ENCODE data around the gene SIAE.

Gene SIAE

DNA sequence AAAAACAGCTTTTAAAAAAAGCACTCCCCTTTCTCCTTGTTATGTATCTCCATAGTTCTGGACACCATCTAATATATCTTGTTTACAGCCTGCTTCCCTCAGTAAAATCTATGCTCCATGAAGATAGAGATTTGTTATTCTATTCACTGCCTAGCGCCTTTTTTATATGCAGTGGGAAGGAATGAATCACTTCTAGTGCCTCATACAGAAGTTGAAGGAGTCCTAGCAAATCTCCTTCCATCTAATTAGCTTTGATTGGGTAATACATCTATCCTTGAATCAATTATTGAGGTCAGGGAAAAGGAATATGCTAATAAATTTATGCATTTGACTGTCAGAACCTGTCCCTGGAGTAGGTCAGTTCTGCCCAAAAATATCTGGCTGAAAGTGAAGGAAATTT is 26.0 kb upstream of the SIAE start:
- Histone ChIP-seq H3K4me3 (ENCODE audit: low read length) (no peak overlapping the region), H3K9me3 (ENCODE audit: control insufficient read depth, low read length) (peaks cover 13% of the 10 kb centered on the region), H3K9ac (ENCODE audit: low read length) (no peak overlapping the region), H3K4me1 (ENCODE audit: control insufficient read depth, insufficient read depth, low read length) (no peaks in the 10 kb centered on the region), H3K27me3 (replicated peaks; ENCODE audit: control insufficient read depth, insufficient read depth, low read length) (no peaks in the 10 kb centered on the region), H3K36me3 (ENCODE audit: control insufficient read depth, insufficient read depth, low read length, severe bottlenecking) (no peaks in the 10 kb centered on the region)
- no peak for DNase-seq (ENCODE audit: low read depth)

DNA sequence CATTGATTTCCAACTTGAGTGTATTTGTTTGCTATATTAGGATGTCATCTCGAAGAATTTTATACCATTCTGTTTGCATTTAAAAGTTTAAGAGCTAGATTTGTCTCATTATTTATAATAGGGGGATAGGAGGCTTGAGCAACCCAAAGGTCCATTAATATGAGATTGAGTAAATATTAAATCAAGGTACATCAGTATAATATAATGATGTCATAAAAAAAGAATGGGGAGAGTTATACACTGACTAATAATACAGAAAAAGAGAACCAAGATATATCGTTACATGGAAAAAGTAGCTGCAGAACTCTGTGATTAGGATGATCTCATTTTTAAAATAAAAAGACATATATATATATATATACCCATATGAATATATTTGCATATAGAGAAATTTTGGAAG is 19.6 kb upstream of the SIAE start:
- H3K4me1 ChIP-seq (ENCODE audit: control insufficient read depth, insufficient read depth, low read length): no peaks in the 10 kb centered on the region
- no peak overlapping the region for H3K4me3 ChIP-seq (ENCODE audit: low read length)
- no peaks in the 10 kb centered on the region for H3K36me3 ChIP-seq (ENCODE audit: control insufficient read depth, insufficient read depth, low read length, severe bottlenecking)
- no peak overlapping the region for H3K9ac ChIP-seq (ENCODE audit: low read length)
- no peak for DNase-seq (ENCODE audit: low read depth)
- H3K9me3 ChIP-seq (ENCODE audit: control insufficient read depth, low read length): no peaks in the 10 kb centered on the region
- no peaks in the 10 kb centered on the region for H3K27me3 ChIP-seq (replicated peaks; ENCODE audit: control insufficient read depth, insufficient read depth, low read length)

DNA sequence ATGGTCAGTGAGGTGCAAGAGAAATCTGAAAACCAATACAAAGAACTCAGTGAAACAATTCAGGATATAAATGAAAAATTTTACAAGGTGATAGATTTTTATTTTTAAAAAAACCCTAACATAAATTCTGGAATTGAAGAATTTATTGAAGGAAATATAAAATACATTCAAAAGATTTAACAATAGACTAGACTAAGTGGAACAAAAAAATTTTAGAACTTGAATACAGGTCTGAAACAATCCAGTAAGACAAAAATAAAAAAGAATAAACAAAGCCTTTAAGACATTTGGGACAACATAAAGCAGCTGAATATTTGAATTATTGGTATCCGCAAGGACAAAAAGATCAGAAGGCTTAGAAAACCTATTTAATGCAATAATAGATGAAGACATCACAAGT is 8.9 kb upstream of the SIAE start:
- H3K9me3 ChIP-seq (ENCODE audit: control insufficient read depth, low read length): peaks cover 20% of the 10 kb centered on the region
- peaks cover 3% of the 10 kb centered on the region for H3K36me3 ChIP-seq (ENCODE audit: control insufficient read depth, insufficient read depth, low read length, severe bottlenecking)
- H3K27me3 ChIP-seq (replicated peaks; ENCODE audit: control insufficient read depth, insufficient read depth, low read length): no peaks in the 10 kb centered on the region
- no peak overlapping the region for H3K4me3 ChIP-seq (ENCODE audit: low read length)
- no peak overlapping the region for H3K9ac ChIP-seq (ENCODE audit: low read length)
- no peaks in the 10 kb centered on the region for H3K4me1 ChIP-seq (ENCODE audit: control insufficient read depth, insufficient read depth, low read length)
- DNase-seq (ENCODE audit: low read depth): no peak

DNA sequence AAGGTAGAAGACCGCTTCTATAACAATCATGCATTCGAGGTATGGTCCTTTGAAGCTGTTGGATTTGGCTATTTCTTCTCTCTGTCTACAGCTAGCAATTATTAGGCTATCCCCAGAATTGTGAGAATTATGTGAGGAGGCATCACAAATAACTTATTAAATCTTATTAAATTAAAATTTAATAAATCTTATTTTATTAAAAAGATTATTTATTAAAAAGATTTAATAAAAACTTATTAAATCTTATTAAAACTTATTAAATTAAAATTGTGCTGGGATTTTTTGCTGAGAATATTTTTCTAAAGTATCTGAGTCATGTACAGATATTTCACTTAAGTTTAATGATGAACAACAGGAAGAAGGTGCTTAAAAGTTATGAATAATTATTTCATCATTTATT is 7.9 kb upstream of the SIAE start:
- Histone ChIP-seq H3K36me3 (ENCODE audit: control insufficient read depth, insufficient read depth, low read length, severe bottlenecking) (peaks cover 3% of the 10 kb centered on the region), H3K4me1 (ENCODE audit: control insufficient read depth, insufficient read depth, low read length) (no peaks in the 10 kb centered on the region), H3K9me3 (ENCODE audit: control insufficient read depth, low read length) (peaks cover 20% of the 10 kb centered on the region), H3K4me3 (ENCODE audit: low read length) (no peak overlapping the region), H3K9ac (ENCODE audit: low read length) (no peak overlapping the region), H3K27me3 (replicated peaks; ENCODE audit: control insufficient read depth, insufficient read depth, low read length) (no peaks in the 10 kb centered on the region)
- DNase-seq (ENCODE audit: low read depth): no peak

DNA sequence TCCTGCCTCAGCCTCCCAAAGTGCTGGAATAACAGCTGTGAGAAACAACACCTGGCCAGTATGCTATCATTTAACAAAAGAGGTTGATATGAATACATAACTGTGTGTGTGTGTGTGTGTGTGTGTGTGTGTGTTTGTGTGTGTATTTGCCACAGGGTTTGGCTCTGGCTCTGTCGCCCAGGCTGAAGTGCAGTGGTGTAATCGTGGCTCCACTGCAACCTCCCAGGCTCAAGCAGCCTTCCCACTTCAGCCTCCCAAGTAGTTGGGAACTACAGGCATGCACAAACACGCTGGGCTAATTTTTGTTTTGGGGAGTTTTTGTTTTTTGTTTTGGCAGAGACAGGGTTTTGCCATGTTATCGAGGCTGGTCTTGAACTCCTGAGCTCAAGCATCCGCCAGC is 4.9 kb upstream of the SIAE start:
- Histone ChIP-seq H3K36me3 (ENCODE audit: control insufficient read depth, insufficient read depth, low read length, severe bottlenecking) (peaks cover 3% of the 10 kb centered on the region), H3K4me1 (ENCODE audit: control insufficient read depth, insufficient read depth, low read length) (peaks cover 10% of the 10 kb centered on the region), H3K9ac (ENCODE audit: low read length) (no peak overlapping the region), H3K4me3 (ENCODE audit: low read length) (no peak overlapping the region), H3K9me3 (ENCODE audit: control insufficient read depth, low read length) (peaks cover 18% of the 10 kb centered on the region), H3K27me3 (replicated peaks; ENCODE audit: control insufficient read depth, insufficient read depth, low read length) (no peaks in the 10 kb centered on the region)
- no peak for DNase-seq (ENCODE audit: low read depth)

DNA sequence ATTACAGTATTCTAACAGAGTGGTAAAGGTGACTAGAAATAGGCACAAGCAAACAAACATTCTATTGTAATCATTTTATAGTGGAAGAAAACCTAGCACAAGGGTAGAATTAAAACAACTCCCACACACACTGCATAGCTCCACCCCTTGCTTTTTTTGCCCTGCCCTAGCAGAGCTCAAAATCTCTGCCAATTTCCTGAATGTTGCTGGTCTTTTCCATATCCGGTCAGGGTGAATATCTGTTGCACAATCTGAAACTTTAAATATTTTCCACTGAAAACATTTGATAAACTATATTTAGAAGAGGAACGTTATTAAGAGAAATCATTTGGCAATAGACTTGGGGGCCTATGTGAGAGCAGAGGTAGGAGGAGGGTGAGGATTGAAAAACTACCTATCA is 2.8 kb upstream of the SIAE start:
- peaks cover 18% of the 10 kb centered on the region for H3K4me1 ChIP-seq (ENCODE audit: control insufficient read depth, insufficient read depth, low read length)
- H3K9ac ChIP-seq (ENCODE audit: low read length): peak overlapping the region; percentile 27
- H3K9me3 ChIP-seq (ENCODE audit: control insufficient read depth, low read length): no peaks in the 10 kb centered on the region
- no peaks in the 10 kb centered on the region for H3K36me3 ChIP-seq (ENCODE audit: control insufficient read depth, insufficient read depth, low read length, severe bottlenecking)
- H3K4me3 ChIP-seq (ENCODE audit: low read length): peak overlapping the region; percentile 45
- H3K27me3 ChIP-seq (replicated peaks; ENCODE audit: control insufficient read depth, insufficient read depth, low read length): no peaks in the 10 kb centered on the region
- peak; percentile 41 for DNase-seq (ENCODE audit: low read depth)

DNA sequence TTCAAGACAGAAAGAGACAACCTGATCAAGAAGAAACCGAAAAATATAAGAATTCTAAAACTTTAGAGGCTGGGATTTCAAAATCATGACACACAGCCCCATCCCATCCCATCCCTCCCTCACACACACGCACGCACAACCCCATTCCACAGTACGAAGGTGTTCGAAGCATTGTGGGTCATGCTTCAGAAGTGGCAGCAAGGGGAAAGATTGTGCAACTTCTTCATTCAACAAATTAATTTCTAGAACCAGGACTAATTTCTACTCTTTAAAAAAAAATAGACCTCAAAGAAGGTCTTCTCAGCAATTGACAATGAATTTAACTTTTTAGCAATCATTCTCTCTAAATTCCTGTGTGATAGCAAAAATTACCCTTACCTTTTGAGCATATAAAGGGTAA is 1.0 kb upstream of the SIAE start:
- no peak for DNase-seq (ENCODE audit: low read depth)
- Histone ChIP-seq H3K27me3 (replicated peaks; ENCODE audit: control insufficient read depth, insufficient read depth, low read length) (no peaks in the 10 kb centered on the region), H3K4me1 (ENCODE audit: control insufficient read depth, insufficient read depth, low read length) (peaks cover 18% of the 10 kb centered on the region), H3K9ac (ENCODE audit: low read length) (peak overlapping the region; percentile 96), H3K4me3 (ENCODE audit: low read length) (peak overlapping the region; percentile 84), H3K9me3 (ENCODE audit: control insufficient read depth, low read length) (no peaks in the 10 kb centered on the region), H3K36me3 (ENCODE audit: control insufficient read depth, insufficient read depth, low read length, severe bottlenecking) (no peaks in the 10 kb centered on the region)

DNA sequence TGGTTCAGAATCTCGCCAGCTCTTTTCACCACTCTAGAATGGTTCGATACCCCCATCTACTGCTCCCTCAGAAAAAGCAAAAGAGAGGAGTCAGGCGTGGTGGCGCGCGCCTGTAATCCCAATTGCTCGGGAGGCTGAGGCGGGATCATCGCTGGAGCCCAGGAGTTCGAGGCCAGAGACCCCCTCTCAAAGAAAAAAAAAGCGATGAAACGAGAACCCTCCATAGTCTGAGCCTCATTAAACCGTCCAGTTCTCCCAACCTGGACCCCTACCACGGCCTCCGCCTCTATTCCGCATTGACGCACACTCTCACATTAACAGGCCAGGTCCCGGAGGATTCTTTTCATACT is 604 bp upstream of the SIAE start:
- no peaks in the 10 kb centered on the region for H3K9me3 ChIP-seq (ENCODE audit: control insufficient read depth, low read length)
- H3K4me1 ChIP-seq (ENCODE audit: control insufficient read depth, insufficient read depth, low read length): peaks cover 18% of the 10 kb centered on the region
- DNase-seq (ENCODE audit: low read depth): peak; percentile 11
- H3K36me3 ChIP-seq (ENCODE audit: control insufficient read depth, insufficient read depth, low read length, severe bottlenecking): no peaks in the 10 kb centered on the region
- H3K27me3 ChIP-seq (replicated peaks; ENCODE audit: control insufficient read depth, insufficient read depth, low read length): no peaks in the 10 kb centered on the region
- H3K4me3 ChIP-seq (ENCODE audit: low read length): peak overlapping the region; percentile 84
- H3K9ac ChIP-seq (ENCODE audit: low read length): peak overlapping the region; percentile 96

DNA sequence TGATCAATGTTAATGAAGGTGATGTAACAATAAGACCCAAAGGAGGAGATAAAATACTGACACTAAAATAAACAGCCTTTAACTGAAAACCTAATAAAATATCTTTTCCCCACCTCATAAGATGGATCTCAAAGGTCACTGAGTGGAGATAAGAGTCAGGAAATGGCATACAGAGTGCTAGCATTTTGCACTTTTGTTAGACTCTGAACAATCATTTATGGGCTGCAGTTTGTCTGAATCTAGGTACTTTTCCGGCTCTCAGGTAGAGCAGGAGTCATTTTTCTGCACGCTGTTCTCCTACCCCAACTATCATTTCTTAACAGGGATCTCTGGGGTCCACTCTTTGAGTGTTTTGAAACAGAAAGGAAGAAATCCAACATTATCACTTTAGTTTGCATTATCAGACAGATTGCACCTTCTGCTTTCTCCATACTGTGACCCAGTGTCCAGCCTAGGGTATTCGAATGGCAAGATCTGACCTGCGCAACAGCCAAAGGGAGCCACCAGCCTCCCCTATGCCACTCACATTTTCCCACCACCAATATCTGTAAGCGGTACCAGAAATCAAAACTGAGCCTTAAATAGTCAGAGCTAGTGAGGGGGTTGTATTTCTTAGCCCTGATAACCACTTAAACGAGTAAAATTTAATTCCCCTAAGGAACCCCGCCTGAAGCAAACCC is 863 bp downstream of the SIAE start:
- Histone ChIP-seq H3K9ac (ENCODE audit: low read length) (peak overlapping the region; percentile 96), H3K36me3 (ENCODE audit: control insufficient read depth, insufficient read depth, low read length, severe bottlenecking) (no peaks in the 10 kb centered on the region), H3K9me3 (ENCODE audit: control insufficient read depth, low read length) (no peaks in the 10 kb centered on the region), H3K27me3 (replicated peaks; ENCODE audit: control insufficient read depth, insufficient read depth, low read length) (no peaks in the 10 kb centered on the region), H3K4me1 (ENCODE audit: control insufficient read depth, insufficient read depth, low read length) (peaks cover 18% of the 10 kb centered on the region), H3K4me3 (ENCODE audit: low read length) (peak overlapping the region; percentile 84)
- DNase-seq (ENCODE audit: low read depth): no peak

DNA sequence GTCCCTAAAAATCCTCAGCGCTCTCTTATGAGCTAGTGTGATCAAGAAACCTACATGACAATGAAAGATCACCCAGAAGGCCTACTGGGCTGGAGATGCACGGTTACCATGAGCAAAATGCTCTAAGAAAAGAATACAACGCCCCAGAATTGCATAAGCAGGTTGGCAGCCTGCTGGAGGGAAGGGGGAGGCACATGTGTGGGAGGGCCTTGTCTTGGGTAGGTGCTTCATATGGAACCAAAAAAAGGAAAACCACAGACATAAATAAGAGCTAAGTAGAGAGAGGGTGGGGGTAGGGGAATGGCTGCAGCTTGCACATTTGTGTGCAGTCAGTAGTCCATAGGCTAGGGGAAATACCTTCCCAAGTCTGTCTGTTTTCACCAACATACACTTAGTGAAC is 2.8 kb downstream of the SIAE start:
- Histone ChIP-seq H3K9ac (ENCODE audit: low read length) (no peak overlapping the region), H3K27me3 (replicated peaks; ENCODE audit: control insufficient read depth, insufficient read depth, low read length) (no peaks in the 10 kb centered on the region), H3K36me3 (ENCODE audit: control insufficient read depth, insufficient read depth, low read length, severe bottlenecking) (peaks cover 6% of the 10 kb centered on the region), H3K9me3 (ENCODE audit: control insufficient read depth, low read length) (no peaks in the 10 kb centered on the region), H3K4me3 (ENCODE audit: low read length) (no peak overlapping the region), H3K4me1 (ENCODE audit: control insufficient read depth, insufficient read depth, low read length) (peaks cover 14% of the 10 kb centered on the region)
- DNase-seq (ENCODE audit: low read depth): no peak

DNA sequence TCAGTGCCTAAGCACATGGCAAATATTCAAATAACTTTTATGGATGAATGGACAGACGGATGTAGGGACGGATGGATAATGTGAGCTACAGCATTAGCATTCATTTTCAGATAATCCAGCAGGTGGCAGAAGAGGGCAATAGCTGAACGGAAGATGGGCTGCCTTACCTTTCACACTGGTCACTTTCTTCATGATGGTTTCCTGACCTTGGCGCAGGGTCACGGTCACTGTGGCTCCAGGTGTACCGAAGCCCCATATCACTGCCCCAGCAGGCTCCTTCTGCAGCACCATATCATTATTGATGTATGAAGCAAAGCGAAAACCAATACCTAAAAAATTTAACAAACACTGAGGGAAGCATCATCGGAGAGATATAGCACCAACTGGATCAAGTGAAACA is 4.3 kb downstream of the SIAE start:
- Histone ChIP-seq H3K4me1 (ENCODE audit: control insufficient read depth, insufficient read depth, low read length) (peaks cover 9% of the 10 kb centered on the region), H3K9me3 (ENCODE audit: control insufficient read depth, low read length) (no peaks in the 10 kb centered on the region), H3K9ac (ENCODE audit: low read length) (no peak overlapping the region), H3K27me3 (replicated peaks; ENCODE audit: control insufficient read depth, insufficient read depth, low read length) (no peaks in the 10 kb centered on the region), H3K4me3 (ENCODE audit: low read length) (no peak overlapping the region), H3K36me3 (ENCODE audit: control insufficient read depth, insufficient read depth, low read length, severe bottlenecking) (peaks cover 6% of the 10 kb centered on the region)
- peak; percentile 71 for DNase-seq (ENCODE audit: low read depth)

DNA sequence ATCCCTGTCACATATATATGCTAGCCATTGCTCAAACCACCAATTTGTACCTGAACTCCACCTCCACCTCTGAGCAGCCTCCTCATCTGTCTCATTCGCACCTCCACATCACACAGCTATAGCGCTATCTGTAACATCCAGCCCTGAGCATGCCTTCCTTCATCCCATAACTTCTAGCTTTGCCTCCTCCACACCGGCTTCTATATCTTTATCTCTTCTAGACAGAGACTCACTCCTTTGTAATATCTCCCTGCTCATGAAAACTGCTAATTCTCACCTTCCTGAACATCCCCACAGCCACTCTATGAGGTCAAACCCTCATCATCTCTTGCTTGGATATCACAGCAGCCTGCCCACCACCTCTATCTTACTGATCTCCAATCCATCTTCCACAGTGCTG is 5.9 kb downstream of the SIAE start:
- Histone ChIP-seq H3K4me3 (ENCODE audit: low read length) (no peak overlapping the region), H3K9ac (ENCODE audit: low read length) (no peak overlapping the region), H3K27me3 (replicated peaks; ENCODE audit: control insufficient read depth, insufficient read depth, low read length) (no peaks in the 10 kb centered on the region), H3K4me1 (ENCODE audit: control insufficient read depth, insufficient read depth, low read length) (peaks cover 3% of the 10 kb centered on the region), H3K9me3 (ENCODE audit: control insufficient read depth, low read length) (no peaks in the 10 kb centered on the region), H3K36me3 (ENCODE audit: control insufficient read depth, insufficient read depth, low read length, severe bottlenecking) (peaks cover 6% of the 10 kb centered on the region)
- DNase-seq (ENCODE audit: low read depth): no peak

Data from adipocyte (in vitro differentiated cells).